Loucy (cell line): ENCODE results near the gene VRK2.

Experiments
- EZH2phosphoT487 ChIP-seq: fragments of 200-600 bp; IDR thresholded peaks from 2 replicates; pipeline ENCODE4 v1.6.1; 2018; ENCODE audit warnings: antibody characterized with exemption, mild to moderate bottlenecking, moderate library complexity, borderline replicate concordance
- TF ChIP-seq, protein P1 (sequence below): fragments of 200-600 bp; sonication (generic); conservative IDR thresholded peaks from 2 replicates; pipeline ENCODE4 v1.5.1; 2014; ENCODE audit warnings: mild to moderate bottlenecking, antibody characterized with exemption, low read length

DNA sequence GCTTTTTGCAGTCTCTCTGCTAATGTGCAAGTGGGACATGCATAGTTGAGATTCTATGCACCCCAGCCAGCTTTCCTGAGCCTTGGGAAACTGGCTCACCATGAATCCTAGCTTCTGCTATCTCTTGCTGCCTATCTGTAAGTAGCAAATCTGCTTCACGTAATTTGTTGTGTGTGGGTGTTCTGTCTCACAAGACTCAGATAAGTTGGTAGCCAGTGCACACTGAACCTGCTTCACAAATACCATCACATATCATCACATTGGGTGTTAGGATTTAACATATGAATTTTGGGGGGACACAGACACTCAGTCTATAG, 13.9 kb upstream of the VRK2 start:
- TF ChIP-seq, protein P1, sequence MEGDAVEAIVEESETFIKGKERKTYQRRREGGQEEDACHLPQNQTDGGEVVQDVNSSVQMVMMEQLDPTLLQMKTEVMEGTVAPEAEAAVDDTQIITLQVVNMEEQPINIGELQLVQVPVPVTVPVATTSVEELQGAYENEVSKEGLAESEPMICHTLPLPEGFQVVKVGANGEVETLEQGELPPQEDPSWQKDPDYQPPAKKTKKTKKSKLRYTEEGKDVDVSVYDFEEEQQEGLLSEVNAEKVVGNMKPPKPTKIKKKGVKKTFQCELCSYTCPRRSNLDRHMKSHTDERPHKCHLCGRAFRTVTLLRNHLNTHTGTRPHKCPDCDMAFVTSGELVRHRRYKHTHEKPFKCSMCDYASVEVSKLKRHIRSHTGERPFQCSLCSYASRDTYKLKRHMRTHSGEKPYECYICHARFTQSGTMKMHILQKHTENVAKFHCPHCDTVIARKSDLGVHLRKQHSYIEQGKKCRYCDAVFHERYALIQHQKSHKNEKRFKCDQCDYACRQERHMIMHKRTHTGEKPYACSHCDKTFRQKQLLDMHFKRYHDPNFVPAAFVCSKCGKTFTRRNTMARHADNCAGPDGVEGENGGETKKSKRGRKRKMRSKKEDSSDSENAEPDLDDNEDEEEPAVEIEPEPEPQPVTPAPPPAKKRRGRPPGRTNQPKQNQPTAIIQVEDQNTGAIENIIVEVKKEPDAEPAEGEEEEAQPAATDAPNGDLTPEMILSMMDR: no peak
- TF ChIP-seq EZH2phosphoT487: no peak
